Loucy (cell line): ENCODE results near the gene C3orf20.

Source experiments
- EZH2phosphoT487 ChIP-seq: fragments of 200-600 bp; IDR thresholded peaks from 2 replicates; pipeline ENCODE4 v1.6.1; 2018; ENCODE audit warnings: antibody characterized with exemption, mild to moderate bottlenecking, moderate library complexity, borderline replicate concordance
- TF ChIP-seq, protein P1 (sequence below): fragments of 200-600 bp; sonication (generic); conservative IDR thresholded peaks from 2 replicates; pipeline ENCODE4 v1.5.1; 2014; ENCODE audit warnings: mild to moderate bottlenecking, antibody characterized with exemption, low read length

- TF ChIP-seq EZH2phosphoT487: no peak
- TF ChIP-seq, protein P1, sequence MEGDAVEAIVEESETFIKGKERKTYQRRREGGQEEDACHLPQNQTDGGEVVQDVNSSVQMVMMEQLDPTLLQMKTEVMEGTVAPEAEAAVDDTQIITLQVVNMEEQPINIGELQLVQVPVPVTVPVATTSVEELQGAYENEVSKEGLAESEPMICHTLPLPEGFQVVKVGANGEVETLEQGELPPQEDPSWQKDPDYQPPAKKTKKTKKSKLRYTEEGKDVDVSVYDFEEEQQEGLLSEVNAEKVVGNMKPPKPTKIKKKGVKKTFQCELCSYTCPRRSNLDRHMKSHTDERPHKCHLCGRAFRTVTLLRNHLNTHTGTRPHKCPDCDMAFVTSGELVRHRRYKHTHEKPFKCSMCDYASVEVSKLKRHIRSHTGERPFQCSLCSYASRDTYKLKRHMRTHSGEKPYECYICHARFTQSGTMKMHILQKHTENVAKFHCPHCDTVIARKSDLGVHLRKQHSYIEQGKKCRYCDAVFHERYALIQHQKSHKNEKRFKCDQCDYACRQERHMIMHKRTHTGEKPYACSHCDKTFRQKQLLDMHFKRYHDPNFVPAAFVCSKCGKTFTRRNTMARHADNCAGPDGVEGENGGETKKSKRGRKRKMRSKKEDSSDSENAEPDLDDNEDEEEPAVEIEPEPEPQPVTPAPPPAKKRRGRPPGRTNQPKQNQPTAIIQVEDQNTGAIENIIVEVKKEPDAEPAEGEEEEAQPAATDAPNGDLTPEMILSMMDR: no peak
These were observed 41.5 kb upstream of the C3orf20 start for GRCh38 chr3:14633417-14633816.
